Ovary (tissue), 9 donors: ENCODE measurements around the gene SLC31A1. TPM values are rescaled to one million over a fixed set of nuclear protein-coding genes. Genes with fewer than 3 reads are reported as not detected.
"Not testable (repeated sequence)": the region's sequence is repeated elsewhere in the genome, so short reads cannot be mapped to it uniquely, and the experiment has no call there.

Experiments used
- DNase-seq, 5 donors: peaks; one replicate each; pipeline ENCODE4 v3.0.0-alpha.2; 2019 to 2020
- H3K27ac ChIP-seq, 2 donors: fragments of 200-600 bp; one replicate each; pipeline versions ENCODE4 v1.5.1 to v1.8.0; 2019 to 2022
- H3K27me3 ChIP-seq: fragments of 200-600 bp; one replicate; pipeline ENCODE4 v1.8.0; 2022
- H3K36me3 ChIP-seq: fragments of 200-600 bp; sonication (generic); one replicate; pipeline ENCODE4 v1.5.1; 2019
- H3K4me1 ChIP-seq: one replicate; pipeline ENCODE4 v1.8.1; 2013; ENCODE audit warnings: mild to moderate bottlenecking, moderate library complexity; ENCODE audit not compliant: insufficient read depth
- H3K4me3 ChIP-seq: fragments of 200-600 bp; sonication (generic); one replicate; pipeline ENCODE4 v1.5.1; 2017
- H3K9me3 ChIP-seq, 2 donors: fragments of 200-600 bp in 1 of 2; sonication (generic) in 1 of 2; one replicate each; pipeline versions ENCODE4 v1.5.1 to v1.8.1; 2013 to 2019; ENCODE audit warnings: mild to moderate bottlenecking in 1 of 2, moderate library complexity in 1 of 2
- EP300 ChIP-seq: sonication (generic); formaldehyde crosslinking; IDR thresholded peaks from one replicate; pipeline ENCODE4 v1.6.1; 2017; ENCODE audit warnings: antibody characterized with exemption
- POLR2A ChIP-seq: fragments of 450-650 bp; IDR thresholded peaks from one replicate; pipeline ENCODE4 v1.6.1; 2017; ENCODE audit warnings: antibody characterized with exemption, mild to moderate bottlenecking, moderate library complexity
- whole genome bisulfite sequencing, 3 donors: extraction: QIAGEN DNeasy Blood & Tissue Kit in 1 of 3; methylation state at CpG; one replicate each; pipeline versions ENCODE4 v1.1.5 to v1.1.7; 2013 to 2017; 5-methylcytosine and 5-hydroxymethylcytosine counted together
- intact Hi-C, 4 donors: fragments of 100-400 bp; cut with DNase I; formaldehyde crosslinking; loops; one replicate each; pipeline versions ENCODE4 v1.11.0 to v1.15.1; 2022 to 2023
- polyA plus RNA-seq, 2 donors: library from polyadenylated mRNA; stranded (reverse); fragments of 200-250 nt in 1 of 2; fragments of 350-450 nt in 1 of 2; fragmentation: Illumina TruSeq in 1 of 2; extraction: RNeasy Lipid Tissue Mini Kit (QIAGEN cat#74804) in 1 of 2; gene quantifications; one replicate each; pipeline ENCODE4 v1.2.3, GENCODE V29; 2013 to 2014
- total RNA-seq, 7 donors: library from RNA; depleted of rRNA in 2 of 7; stranded (reverse); fragments of >200 nt in 2 of 7; fragmentation: NEBNext Ultra II Directional in 3 of 7; extraction: Animal tissue kit (Norgen Biotek cat#: 25700) in 3 of 7; gene quantifications; one replicate each; pipeline versions ENCODE4 v1.1.0 to v1.2.4, GENCODE V29; 2016 to 2023
- TF ChIP-seq, protein P1 (sequence below), 3 donors: fragments of 450-650 bp in 2 of 3; fragments of 200-600 bp in 1 of 3; IDR thresholded peaks; one replicate each; pipeline versions ENCODE4 v1.5.1 to v1.8.0; 2016 to 2022; ENCODE audit warnings: antibody characterized with exemption in 3 of 3, mild to moderate bottlenecking in 1 of 3
- donor health status: DM: no; HTN: no; CAD: no; lungs with moderate emphysema.
- donor health status: DM: no; HTN: no; CAD: no.
- donor health status: Bipolar disorder and iron deficiency.
- donor health status: DM: yes; HTN: yes; CAD: no.
- donor health status: DM: no; HTN: no; CAD: no.
- donor health status: DM: yes; HTN: yes; CAD: no.

SLC31A1 gene
- total and polyA plus RNA-seq, 9 donors: 5.3 to 24.1 (median 12.5) TPM

DNA sequence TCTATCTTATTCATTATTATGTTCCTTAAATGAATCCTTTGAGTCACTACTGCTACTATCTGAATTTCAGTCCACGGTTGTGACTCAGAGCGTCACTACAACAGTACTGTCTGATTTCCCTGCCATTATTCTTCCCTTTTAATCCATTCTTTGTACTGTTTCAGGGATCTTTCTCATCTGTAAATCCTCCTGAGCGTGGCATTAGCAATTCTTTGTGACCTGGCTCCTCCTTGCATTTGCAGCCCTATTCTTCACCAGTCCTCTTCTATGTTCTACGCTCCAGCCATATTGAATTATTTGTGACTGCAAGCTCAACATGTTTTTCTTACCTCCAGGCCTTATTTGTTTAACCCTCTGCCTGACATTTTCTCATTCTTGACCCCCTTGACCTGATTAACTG is 60.0 kb downstream of the SLC31A1 start:
- H3K27ac ChIP-seq: no peak overlapping the region
- DNase-seq: no peak
- H3K9me3 ChIP-seq: no peaks in the 10 kb centered on the region
- no peaks in the 10 kb centered on the region for H3K27me3 ChIP-seq
- no peaks in the 10 kb centered on the region for H3K36me3 ChIP-seq
- H3K4me1 ChIP-seq: no peaks in the 10 kb centered on the region
- intact Hi-C loops: no loop called here
- H3K4me3 ChIP-seq: no peak overlapping the region
- 94 to 99% (median 97%) methylated on average over 4 of the region's 4 CpGs for WGBS, 3 donors
- TF ChIP-seq POLR2A (no peak), EP300 (no peak)
- TF ChIP-seq, protein P1, sequence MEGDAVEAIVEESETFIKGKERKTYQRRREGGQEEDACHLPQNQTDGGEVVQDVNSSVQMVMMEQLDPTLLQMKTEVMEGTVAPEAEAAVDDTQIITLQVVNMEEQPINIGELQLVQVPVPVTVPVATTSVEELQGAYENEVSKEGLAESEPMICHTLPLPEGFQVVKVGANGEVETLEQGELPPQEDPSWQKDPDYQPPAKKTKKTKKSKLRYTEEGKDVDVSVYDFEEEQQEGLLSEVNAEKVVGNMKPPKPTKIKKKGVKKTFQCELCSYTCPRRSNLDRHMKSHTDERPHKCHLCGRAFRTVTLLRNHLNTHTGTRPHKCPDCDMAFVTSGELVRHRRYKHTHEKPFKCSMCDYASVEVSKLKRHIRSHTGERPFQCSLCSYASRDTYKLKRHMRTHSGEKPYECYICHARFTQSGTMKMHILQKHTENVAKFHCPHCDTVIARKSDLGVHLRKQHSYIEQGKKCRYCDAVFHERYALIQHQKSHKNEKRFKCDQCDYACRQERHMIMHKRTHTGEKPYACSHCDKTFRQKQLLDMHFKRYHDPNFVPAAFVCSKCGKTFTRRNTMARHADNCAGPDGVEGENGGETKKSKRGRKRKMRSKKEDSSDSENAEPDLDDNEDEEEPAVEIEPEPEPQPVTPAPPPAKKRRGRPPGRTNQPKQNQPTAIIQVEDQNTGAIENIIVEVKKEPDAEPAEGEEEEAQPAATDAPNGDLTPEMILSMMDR (IDR thresholded peaks at IDR 0.05): no peak

DNA sequence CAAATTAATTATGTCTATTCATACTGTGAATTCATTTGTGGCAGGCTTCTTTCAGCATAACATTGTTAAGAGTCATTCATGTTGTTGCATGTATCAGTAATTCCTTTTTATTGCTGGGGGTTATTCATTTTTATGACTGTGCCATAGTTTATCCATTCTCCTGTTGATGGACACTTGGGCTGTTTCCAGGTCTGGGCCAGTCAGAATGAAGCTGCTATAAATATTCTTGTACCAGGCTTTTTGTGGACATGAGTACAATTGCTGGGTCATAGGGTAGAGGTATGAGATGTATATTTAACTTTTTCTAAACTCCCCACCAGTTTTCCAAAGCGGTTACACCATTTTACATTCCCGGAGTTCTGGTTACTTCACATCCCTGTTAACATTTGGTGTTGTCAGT is 67.7 kb downstream of the SLC31A1 start:
- Histone ChIP-seq H3K36me3 (no peaks in the 10 kb centered on the region), H3K4me3 (no peak overlapping the region), H3K9me3 (no peaks in the 10 kb centered on the region), H3K4me1 (no peaks in the 10 kb centered on the region), H3K27me3 (no peaks in the 10 kb centered on the region), H3K27ac (no peak overlapping the region)
- no peak for DNase-seq
- intact Hi-C loops: no loop called here
- 92 to 96% (median 94%) methylated on average over 2 of the region's 2 CpGs for WGBS, 3 donors
- TF ChIP-seq EP300: no peak
- TF ChIP-seq, protein P1 (IDR thresholded peaks at IDR 0.05): no peak

DNA sequence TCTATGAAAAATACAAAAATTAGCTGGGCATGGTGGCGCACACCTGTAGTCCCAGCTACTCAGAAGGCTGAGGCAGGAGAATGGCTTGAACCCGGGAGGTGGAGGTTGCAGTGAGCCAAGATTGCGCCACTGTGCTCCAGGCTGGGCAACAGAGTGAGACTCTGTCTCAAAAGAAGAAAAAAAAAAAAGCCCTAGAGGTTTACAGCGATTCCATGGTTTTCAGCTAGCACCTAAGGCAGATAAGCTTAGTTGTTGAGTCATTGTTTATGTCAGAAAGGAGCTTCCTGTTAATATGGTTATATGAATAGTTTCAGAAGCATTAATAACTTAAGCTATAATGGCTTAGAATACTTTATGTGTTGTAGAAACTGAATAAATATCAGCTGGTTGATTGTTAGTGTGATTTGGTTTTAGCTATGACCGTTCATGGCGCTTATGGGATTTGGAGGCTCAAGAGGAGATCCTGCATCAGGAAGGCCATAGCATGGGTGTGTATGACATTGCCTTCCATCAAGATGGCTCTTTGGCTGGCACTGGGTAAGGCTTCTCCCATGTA is 68.8 kb downstream of the SLC31A1 start:
- H3K36me3 ChIP-seq: no peaks in the 10 kb centered on the region
- H3K27me3 ChIP-seq: no peaks in the 10 kb centered on the region
- no peak overlapping the region for H3K27ac ChIP-seq
- H3K4me3 ChIP-seq: no peak overlapping the region
- H3K9me3 ChIP-seq: no peaks in the 10 kb centered on the region
- no peaks in the 10 kb centered on the region for H3K4me1 ChIP-seq
- 87 to 95% (median 92%) methylated on average over 6 of the region's 6 CpGs for WGBS, 3 donors
- DNase-seq: no peak
- intact Hi-C loops: no loop called here
- TF ChIP-seq POLR2A: no peak
- no peak for TF ChIP-seq EP300
- TF ChIP-seq, protein P1 (IDR thresholded peaks at IDR 0.05): no peak

DNA sequence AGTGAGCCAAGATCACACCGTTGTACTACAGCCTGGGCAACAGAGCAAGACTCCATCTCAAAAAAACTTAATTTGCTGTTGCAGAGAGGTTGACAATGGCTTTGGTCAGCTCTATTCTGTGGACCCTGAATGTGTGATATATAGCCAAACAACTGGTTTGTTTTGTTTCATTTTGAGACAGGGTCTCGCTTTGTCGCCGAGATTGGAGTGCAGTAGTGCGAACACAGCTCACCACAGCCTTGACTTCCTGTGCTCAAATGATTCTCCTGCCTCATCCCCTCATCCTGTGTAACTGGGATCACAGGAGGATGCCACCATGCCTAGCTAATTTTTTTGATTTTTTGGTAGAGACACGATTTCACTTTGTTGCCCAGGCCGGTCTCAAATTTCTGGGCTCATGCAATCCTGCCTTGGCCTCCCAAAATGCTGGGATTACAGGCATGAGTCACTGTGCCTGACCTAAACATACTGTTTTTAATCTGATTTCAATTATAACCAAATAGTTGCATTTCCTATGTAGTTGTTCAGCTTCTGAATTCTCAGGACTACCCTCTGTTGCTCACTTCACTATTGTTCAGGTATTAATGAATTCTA is 72.0 kb downstream of the SLC31A1 start:
- Histone ChIP-seq H3K27ac (no peak overlapping the region), H3K36me3 (no peaks in the 10 kb centered on the region), H3K9me3 (no peaks in the 10 kb centered on the region), H3K4me3 (no peak overlapping the region), H3K27me3 (no peaks in the 10 kb centered on the region), H3K4me1 (no peaks in the 10 kb centered on the region)
- 73 to 78% (median 75%) methylated on average over 7 of the region's 7 CpGs for WGBS, 3 donors
- TF ChIP-seq EP300 (no peak), POLR2A (no peak)
- TF ChIP-seq, protein P1 (IDR thresholded peaks at IDR 0.05): no peak
- intact Hi-C loops: no loop called here
- no peak for DNase-seq

DNA sequence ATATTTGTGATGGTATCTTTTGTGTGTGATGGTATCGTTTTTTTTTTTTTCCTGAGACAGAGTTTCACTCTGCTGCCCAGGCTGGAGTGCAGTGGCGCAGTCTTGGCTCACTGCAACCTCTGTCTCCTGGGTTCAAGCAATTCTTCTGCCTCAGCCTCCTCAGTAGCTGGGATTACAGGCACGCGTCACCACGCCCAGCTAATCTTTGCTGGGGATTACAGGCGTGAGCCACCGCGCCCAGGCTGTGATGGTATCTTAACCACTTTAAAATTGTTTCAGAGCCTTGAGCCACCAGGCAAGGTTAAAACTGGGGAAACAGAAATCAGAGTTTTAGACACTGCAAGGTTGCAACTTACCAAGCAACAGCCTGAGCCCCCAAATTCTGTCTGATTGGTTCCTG is 74.9 kb downstream of the SLC31A1 start:
- H3K36me3 ChIP-seq, H3K4me1 ChIP-seq, H3K9me3 ChIP-seq, DNase-seq, intact Hi-C loops, H3K4me3 ChIP-seq, H3K27me3 ChIP-seq, H3K27ac ChIP-seq: not testable (repeated sequence)
- 91 to 96% (median 94%) methylated on average over 8 of the region's 8 CpGs for WGBS, 3 donors
